ENCODE results near the gene UBE2L3. TPM values are rescaled to one million over a fixed set of nuclear protein-coding genes. Genes with fewer than 3 reads are reported as not detected.

Gene UBE2L3
- total and polyA plus RNA-seq, 2 of the 13 experiments (the other 11 are each of a cell fraction or from before 2014, with no cell fraction given) = 30.2 to 58.1 TPM

DNA sequence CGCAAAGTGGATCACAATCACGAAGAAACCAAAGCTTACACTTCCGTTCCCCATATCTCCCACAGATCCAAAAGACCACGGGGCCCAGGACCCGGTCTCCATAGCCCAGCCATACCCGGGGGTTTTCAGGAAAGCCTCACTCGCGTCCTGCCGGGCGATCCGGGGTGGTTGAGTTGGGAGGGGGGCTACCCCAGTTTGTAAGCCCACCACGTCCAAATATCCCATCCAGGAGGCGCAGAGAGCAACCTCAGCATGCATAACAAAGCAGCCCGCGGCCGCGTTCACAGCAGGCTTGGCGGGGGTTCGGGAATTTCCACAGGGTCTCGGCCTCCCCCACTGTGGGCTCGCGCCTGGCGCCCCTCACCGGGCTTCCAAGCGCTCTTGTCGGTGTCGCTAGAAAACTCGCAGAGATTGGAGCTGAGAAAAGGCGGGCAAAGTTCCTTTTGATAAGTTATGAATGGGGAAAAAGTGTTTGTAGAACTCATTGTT, 84.1 kb downstream of the UBE2L3 start (continued):
- TF ChIP-seq, protein P1, sequence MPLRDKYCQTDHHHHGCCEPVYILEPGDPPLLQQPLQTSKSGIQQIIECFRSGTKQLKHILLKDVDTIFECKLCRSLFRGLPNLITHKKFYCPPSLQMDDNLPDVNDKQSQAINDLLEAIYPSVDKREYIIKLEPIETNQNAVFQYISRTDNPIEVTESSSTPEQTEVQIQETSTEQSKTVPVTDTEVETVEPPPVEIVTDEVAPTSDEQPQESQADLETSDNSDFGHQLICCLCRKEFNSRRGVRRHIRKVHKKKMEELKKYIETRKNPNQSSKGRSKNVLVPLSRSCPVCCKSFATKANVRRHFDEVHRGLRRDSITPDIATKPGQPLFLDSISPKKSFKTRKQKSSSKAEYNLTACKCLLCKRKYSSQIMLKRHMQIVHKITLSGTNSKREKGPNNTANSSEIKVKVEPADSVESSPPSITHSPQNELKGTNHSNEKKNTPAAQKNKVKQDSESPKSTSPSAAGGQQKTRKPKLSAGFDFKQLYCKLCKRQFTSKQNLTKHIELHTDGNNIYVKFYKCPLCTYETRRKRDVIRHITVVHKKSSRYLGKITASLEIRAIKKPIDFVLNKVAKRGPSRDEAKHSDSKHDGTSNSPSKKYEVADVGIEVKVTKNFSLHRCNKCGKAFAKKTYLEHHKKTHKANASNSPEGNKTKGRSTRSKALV (CRISPR knock-in tag; IDR thresholded peaks at IDR 0.05) = no peak
- TF ChIP-seq ZNF337 (CRISPR knock-in tag; IDR thresholded peaks at IDR 0.05; ENCODE audit: borderline replicate concordance, low read depth) = no peak
- TF ChIP-seq KDM2A (CRISPR knock-in tag; IDR thresholded peaks at IDR 0.05; ENCODE audit: borderline replicate concordance, low read depth) = peak; percentile 66; the same call in 1 of the 2 replicates
- TF ChIP-seq ARHGAP35 (CRISPR knock-in tag; IDR thresholded peaks at IDR 0.05; ENCODE audit: borderline replicate concordance) = no peak
- TF ChIP-seq ZSCAN20 (CRISPR knock-in tag; IDR thresholded peaks at IDR 0.05; ENCODE audit: borderline replicate concordance) = no peak
- no peak; a peak in 1 of 4 replicates for TF ChIP-seq EP300 (IDR thresholded peaks at IDR 0.05; ENCODE audit: low read depth in 2 of 2, low read length in 2 of 2)
- no peak for TF ChIP-seq EP300 (CRISPR knock-in tag; IDR thresholded peaks at IDR 0.05; ENCODE audit: borderline replicate concordance)
- 0 out of 2 replicates have a peak, but pooled peaks have one; percentile 32 for TF ChIP-seq ZNF557 (CRISPR knock-in tag; IDR thresholded peaks at IDR 0.05)
- TF ChIP-seq SIN3B (IDR thresholded peaks at IDR 0.05; ENCODE audit: low read length) = no peak
- TF ChIP-seq RFX5 (IDR thresholded peaks at IDR 0.05; ENCODE audit: low read depth, low read length) = no peak
- TF ChIP-seq ZNF619 (CRISPR knock-in tag; IDR thresholded peaks at IDR 0.05) = no peak
- TF ChIP-seq ZNF367 (CRISPR knock-in tag; IDR thresholded peaks at IDR 0.05; ENCODE audit: borderline replicate concordance) = no peak
- TF ChIP-seq ZNF143 (CRISPR knock-in tag; IDR thresholded peaks at IDR 0.05) = no peak
- TF ChIP-seq, protein P2, sequence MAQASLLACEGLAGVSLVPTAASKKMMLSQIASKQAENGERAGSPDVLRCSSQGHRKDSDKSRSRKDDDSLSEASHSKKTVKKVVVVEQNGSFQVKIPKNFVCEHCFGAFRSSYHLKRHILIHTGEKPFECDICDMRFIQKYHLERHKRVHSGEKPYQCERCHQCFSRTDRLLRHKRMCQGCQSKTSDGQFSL (CRISPR knock-in tag; IDR thresholded peaks at IDR 0.05) = no peak
- no peak for TF ChIP-seq NR1H2 (CRISPR knock-in tag; IDR thresholded peaks at IDR 0.05; ENCODE audit: borderline replicate concordance, low read depth)
- TF ChIP-seq, protein P3, sequence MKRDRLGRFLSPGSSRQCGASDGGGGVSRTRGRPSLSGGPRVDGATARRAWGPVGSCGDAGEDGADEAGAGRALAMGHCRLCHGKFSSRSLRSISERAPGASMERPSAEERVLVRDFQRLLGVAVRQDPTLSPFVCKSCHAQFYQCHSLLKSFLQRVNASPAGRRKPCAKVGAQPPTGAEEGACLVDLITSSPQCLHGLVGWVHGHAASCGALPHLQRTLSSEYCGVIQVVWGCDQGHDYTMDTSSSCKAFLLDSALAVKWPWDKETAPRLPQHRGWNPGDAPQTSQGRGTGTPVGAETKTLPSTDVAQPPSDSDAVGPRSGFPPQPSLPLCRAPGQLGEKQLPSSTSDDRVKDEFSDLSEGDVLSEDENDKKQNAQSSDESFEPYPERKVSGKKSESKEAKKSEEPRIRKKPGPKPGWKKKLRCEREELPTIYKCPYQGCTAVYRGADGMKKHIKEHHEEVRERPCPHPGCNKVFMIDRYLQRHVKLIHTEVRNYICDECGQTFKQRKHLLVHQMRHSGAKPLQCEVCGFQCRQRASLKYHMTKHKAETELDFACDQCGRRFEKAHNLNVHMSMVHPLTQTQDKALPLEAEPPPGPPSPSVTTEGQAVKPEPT (CRISPR knock-in tag; IDR thresholded peaks at IDR 0.05; ENCODE audit: low read depth) = no peak
- TF ChIP-seq ZIK1 (CRISPR knock-in tag; IDR thresholded peaks at IDR 0.05; ENCODE audit: borderline replicate concordance, low read depth) = no peak
- no peak for TF ChIP-seq ZKSCAN1 (IDR thresholded peaks at IDR 0.05; ENCODE audit: low read length)
- TF ChIP-seq HOXD1 (CRISPR knock-in tag; IDR thresholded peaks at IDR 0.05) = no peak
- TF ChIP-seq, protein P4, sequence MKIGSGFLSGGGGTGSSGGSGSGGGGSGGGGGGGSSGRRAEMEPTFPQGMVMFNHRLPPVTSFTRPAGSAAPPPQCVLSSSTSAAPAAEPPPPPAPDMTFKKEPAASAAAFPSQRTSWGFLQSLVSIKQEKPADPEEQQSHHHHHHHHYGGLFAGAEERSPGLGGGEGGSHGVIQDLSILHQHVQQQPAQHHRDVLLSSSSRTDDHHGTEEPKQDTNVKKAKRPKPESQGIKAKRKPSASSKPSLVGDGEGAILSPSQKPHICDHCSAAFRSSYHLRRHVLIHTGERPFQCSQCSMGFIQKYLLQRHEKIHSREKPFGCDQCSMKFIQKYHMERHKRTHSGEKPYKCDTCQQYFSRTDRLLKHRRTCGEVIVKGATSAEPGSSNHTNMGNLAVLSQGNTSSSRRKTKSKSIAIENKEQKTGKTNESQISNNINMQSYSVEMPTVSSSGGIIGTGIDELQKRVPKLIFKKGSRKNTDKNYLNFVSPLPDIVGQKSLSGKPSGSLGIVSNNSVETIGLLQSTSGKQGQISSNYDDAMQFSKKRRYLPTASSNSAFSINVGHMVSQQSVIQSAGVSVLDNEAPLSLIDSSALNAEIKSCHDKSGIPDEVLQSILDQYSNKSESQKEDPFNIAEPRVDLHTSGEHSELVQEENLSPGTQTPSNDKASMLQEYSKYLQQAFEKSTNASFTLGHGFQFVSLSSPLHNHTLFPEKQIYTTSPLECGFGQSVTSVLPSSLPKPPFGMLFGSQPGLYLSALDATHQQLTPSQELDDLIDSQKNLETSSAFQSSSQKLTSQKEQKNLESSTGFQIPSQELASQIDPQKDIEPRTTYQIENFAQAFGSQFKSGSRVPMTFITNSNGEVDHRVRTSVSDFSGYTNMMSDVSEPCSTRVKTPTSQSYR (CRISPR knock-in tag; IDR thresholded peaks at IDR 0.05; ENCODE audit: borderline replicate concordance) = no peak
- TF ChIP-seq CENPX (CRISPR knock-in tag; IDR thresholded peaks at IDR 0.05) = no peak
- TF ChIP-seq ZSCAN30 (CRISPR knock-in tag; IDR thresholded peaks at IDR 0.05) = no peak
- TF ChIP-seq TOE1 (CRISPR knock-in tag; IDR thresholded peaks at IDR 0.05) = no peak
